NCI-H446 treated with DMSO at 0.1 percent for 48 hours (cell line): ENCODE data around the gene TCP11L1.
"Not testable (repeated sequence)": the region's sequence is repeated elsewhere in the genome, so short reads cannot be mapped to it uniquely, and the experiment has no call there.

ENCODE experiments used
- DNase-seq: peaks from one replicate; lab custom pipeline; 2025; lab: John Stamatoyannopoulos, UW

TCP11L1 gene

GRCh38 chr11:33039274-33040032, at the start of gene TCP11L1:
Gene TCP11L1, plus strand, starts transcription at chr11:33039572. Its CDS starts 4,202 bp downstream, at chr11:33043774.
- DNase-seq: peak; percentile 91

- DNase-seq: no peak
Measured at GRCh38 chr11:32990481-32990880, 48.9 kb upstream of the TCP11L1 start.

DNA sequence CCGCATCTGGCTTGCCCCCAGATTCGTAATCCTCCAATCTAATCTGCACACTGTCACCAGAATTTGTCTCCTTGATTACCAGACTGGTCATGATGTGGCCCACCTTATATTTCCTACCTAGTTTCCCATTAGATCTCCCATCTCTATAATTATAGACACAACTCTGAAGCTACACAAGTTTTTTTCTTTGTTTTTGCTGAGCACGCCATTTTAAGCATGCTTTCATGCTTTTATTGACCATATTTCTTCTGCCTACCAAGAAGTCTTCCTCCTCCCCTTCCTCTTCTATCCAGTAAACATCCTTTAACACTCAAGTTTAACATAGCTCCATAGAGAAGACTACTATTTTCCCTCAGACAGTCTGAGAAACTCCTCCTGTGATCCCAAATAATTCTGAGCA, 47.9 kb upstream of the TCP11L1 start:
- DNase-seq: no peak

DNA sequence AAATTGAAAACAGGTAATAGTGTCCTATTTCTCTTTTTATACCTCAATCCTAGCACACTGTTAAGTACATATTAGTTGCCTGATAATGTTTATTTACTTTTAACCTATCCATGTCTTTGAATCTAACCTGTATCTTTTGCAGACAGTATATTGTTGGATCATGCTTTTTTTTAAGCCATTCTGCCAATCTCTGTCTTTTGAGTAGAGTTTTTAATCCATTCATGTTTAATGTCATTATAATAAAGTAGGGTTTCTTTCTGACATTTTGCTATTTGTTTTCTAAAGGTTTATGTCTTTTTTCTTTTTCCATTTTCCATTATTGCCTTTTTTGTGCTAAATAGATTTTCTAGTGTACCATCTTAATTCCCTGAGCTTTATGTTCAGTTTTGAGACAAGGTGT, 47.5 kb upstream of the TCP11L1 start:
- DNase-seq: no peak

- DNase-seq: no peak
Measured at GRCh38 chr11:33000181-33000580, 39.2 kb upstream of the TCP11L1 start.

GRCh38 chr11:33001281-33001680, 38.1 kb upstream of the TCP11L1 start:
- no peak for DNase-seq

DNA sequence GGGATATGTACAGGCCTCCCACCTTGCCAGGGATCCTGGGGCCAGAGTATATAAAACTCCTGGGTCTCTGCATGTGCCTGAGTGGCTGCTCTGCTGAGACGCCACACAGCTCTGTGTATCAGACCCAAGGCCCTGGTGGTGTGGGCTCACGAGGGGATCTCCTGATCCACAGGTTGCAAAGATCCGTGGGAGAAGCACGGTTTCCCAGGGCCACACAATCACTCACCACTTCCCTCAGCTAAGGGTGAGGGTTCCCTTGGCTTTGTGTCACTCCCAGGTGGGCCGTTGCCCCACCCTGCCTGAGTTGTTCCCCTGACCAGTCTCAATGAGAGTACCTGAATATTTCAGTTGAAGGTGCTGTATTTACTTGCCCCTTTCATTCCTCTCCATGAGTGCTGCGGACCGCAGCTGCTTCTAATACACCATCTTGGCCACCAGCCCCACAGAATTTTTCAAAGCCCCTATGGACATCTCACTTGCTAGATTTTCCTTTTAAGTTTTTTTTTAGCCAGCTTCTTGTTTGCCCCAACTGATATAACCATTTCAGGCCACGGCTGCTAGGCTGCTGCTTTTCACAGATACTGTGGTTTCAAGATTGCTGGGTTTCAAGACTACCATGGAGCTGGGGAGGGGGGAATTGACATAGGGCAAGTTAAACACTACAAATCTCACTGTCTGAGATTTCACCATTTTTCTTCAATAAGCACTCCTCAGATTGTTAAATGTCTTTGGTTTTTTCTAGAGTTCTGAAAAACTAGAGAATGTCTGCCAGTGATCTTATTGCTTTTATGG, 37.4 kb upstream of the TCP11L1 start:
- no peak for DNase-seq

- DNase-seq: no peak
Measured at GRCh38 chr11:33005175-33005574, 34.2 kb upstream of the TCP11L1 start.

DNA sequence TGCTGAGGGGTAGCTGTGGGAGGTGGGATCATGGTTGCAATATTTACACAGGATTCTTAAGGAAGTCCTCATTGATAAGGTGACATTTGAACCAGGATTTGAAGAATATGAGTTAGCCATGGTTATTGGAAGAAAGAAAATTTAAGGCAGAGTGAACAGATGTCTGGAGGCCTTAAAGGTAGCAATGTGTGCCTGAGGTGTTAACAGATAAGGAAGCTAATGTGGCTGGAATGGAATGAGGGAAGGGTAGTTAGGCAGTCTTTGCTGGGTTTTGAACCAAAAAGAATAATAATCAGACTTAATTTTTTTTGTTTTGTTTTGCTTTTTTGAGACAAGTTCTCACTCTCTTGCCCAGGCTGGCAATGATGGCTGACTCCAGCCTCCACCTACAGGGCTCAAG, 33.4 kb upstream of the TCP11L1 start:
- no peak for DNase-seq

DNA sequence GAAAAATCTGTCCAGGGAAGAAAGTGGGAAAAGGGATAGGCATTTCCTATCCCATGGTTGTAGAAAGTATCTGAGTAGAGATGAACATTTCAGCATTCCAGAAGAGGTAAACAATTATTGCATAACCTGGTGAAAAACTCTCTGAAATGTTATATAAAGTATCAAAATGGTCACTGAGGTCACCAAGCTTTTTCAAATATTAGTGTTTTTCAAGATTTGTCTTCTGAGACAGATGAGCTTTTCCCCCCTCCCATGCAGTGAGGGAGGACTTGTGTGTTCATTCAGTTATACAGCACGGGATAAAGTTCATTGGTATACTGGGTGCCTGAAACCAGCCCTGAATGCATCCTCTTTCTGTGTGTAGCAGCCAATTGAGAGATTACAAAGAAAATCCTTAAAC, 25.6 kb upstream of the TCP11L1 start:
- DNase-seq: no peak

DNA sequence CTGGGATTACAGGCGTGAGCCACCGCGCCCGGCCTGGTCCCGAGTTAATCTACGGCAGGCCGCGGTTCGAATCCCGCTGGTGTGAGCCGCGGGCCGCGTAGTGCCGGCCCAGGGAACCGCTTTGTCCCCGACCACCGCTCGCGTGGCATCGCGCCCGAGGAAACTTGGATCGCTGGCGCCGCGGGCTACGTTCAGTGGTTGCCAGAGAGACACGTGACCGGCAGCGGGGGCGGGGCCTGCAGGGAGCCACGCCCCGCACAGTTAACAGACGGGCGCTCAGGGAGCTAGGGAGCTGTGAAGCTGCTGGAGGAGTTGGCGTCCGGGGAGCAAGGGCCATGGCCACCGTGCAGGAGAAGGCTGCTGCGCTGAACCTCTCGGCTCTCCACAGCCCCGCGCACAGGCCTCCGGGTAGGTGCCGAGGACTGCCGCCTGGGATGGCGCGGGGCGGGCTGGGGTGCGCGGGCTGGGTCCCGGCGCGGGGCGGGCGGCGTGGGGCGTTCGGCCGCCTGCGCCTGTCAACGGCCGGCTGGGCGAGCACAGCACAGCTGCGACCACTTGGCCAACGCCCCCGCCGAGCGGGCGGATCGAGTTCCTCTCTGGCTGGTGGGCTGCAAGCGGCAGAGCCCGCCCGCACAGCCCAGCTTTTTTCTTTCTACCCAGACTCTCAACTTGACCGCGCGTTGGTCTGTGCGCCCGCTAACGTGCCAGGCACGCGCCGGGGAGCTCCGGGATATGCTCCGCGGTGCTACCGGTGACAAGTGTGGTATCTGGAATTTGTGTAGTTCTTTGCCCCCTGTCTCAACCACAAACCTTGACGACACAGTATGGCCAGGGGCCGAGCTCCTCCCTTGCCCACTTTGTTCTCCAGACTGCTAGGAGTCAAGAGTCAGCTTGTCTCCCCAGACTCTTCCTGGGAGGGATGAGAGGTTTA, 23.5 kb upstream of the TCP11L1 start, which contains the start of gene DEPDC7:
Gene DEPDC7, plus strand, starts transcription at position 258 of the 931 bp plus-strand sequence. Its CDS starts 78 bp downstream, at position 336.
- peak; percentile 91 for DNase-seq

DNA sequence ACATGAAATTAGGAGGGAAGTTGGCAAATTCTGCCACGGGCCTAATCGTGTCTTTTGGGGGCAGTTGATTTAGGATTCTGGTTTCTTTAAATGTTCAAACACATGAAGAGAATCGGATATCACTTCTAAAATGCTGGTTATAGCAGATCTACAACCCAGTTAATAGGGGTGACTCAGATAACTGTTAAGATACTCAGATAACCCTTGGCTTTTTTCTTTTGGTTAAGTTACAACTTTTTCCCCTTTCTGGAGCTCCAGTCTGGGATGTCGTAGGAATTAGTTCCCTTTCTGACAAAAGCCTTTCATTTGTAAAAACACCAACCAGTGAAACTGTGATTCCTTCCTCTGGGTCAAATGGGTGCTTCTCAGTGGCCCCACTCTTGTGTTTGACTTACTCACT, 22.7 kb upstream of the TCP11L1 start:
- DNase-seq: no peak

DNA sequence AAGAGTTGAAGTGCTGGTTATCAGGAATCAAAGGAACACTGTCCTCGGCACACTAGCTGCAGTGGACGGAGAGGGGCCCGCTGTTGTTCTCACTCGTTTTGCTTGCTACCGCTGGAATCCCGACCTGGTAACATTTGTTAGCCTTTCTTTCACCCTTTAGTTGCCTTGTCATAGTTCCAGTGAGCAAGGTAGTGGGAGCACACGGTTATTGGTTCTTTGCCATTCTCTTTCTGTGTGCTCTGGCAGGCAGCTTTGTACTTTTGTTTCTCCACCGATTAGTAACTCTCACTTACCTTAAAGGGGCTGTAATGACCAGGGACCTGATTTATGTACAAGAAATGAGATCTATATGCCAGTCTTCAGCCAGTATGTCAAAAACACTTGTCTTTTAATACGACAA, 21.9 kb upstream of the TCP11L1 start:
- DNase-seq: no peak

- no peak for DNase-seq
Measured at GRCh38 chr11:33017965-33018364, 21.4 kb upstream of the TCP11L1 start.

DNA sequence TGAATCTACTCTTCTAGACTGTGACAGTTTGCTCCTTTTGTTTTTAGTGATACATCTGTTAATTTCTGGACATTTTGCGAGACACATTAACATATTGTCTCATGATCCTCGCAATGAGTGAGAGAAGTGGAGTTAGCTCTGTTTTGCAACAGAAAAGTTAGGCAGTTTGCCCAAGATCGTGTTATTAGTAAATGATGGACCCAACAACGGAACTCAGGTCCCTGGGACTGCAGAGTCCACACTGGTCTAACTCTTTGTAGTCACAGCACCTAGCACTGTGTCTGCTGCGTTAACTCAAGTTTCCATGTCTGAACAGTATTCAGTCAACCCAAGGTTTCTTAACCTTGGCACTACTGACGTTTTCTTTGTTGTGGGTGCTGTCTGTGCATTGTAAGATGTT, 20.5 kb upstream of the TCP11L1 start:
- no peak for DNase-seq

DNA sequence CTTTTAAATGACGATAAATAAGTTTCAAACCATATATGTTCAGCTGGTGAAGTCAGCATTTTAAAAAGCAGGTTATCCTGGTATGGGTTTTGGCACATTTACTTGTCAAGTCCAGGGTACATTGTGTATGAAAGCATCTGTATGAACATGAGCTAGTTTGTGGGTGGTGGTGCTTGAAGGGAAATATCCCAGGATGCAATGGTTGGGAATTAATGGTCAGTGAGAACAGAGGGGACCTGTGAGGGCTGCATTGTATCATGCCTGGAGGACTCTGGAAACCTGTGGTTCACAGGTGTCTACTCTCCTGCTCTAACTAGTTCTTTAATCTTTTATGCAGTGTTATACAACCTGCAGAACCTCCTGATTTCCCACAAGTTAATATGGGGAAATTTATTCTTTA, 17.9 kb upstream of the TCP11L1 start:
- DNase-seq: no peak

GRCh38 chr11:33021937-33022336, 17.4 kb upstream of the TCP11L1 start:
- DNase-seq: no peak

DNA sequence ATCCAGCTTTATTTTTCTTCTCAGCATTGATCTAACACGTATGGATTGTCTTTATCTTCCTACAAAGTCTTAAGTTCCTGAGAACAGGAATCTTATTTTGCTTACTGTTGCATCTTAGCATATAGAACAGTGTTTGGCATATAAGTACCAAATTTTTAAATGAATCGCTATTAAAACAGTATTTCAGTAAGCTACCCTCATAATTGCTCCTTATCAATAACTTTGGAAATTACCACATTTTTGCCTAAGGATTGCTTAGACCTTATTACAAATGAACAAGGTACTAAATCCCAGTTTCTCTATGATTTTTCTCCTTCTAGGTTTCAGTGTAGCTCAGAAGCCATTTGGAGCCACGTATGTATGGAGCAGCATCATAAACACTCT, 14.0 kb upstream of the TCP11L1 start:
- DNase-seq: no peak

DNA sequence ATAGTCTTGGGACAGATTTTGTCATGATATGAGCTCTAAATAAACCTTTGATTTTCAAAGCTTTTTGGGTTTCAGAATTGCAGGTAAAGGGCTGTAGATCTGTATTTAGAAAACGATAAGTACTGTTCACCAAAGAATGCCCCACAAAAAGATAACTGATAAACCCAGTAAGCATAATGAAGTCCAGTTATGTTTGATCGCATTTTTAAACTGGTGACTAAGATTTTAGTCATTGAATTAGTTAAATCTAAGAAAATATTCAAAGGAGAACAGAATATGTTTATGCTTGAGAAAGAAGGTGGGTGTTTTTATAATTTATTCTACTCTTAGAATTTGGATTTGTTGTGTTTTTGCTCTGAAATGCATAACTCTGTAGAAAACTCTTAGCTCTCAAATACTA, 12.1 kb upstream of the TCP11L1 start:
- DNase-seq: no peak

DNA sequence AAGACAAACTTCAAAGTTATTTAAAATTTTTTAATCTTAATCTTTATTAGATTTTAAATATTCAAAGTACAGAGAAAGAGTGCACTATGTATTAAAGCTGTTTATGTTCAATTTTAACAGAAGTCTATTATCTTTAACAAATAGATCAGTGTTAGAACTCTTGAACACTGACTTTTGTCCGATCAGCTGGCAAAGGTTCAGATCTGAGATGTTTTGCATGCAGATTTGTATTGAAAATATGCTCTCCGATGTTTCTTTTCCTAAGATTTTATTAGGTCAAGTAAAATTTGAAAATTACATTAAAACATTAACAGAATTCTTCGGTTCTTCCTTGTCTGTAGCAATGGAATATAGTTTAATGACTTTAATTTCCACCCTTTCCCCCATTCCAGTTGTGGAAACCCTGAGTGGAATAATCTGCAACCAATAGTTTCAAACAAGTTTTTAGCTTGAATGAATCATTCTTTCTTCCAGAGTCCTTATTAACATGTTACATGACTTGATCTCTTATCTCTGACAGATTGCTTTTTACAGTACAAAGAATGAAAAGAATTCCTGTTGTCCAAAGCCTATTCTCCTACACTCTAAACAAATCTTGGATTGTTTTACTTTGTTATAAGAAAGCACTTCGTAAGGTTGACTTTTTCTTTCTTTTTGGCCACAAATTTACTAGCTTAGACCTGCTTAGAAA, 11.4 kb upstream of the TCP11L1 start:
- no peak for DNase-seq

- no peak for DNase-seq
Measured at GRCh38 chr11:33028537-33028914, 10.8 kb upstream of the TCP11L1 start.

DNA sequence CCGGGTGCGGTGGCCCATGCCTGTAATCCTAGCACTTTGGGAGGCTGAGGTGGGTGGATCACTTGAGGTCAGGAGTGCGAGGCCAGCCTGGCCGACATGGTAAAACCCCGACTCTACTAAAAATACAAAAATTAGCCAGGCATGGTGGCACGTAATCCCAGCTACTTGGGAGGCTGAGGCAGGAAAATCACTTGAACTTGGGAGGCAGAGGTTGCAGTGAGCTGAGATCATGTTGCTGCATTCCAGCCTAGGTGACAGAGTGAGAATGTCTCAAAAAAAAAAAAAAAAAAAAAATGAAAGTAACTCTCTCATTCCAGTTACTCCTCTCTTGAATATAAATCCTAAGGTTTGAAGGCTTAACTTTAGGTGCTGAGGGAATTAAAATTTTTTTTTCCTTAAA, 10.2 kb upstream of the TCP11L1 start:
- not testable (repeated sequence) for DNase-seq
